A549 (cell line): ENCODE measurements around the gene NADK. TPM values are rescaled to one million over a fixed set of nuclear protein-coding genes. Genes with fewer than 3 reads are reported as not detected.

Source experiments
- ATAC-seq, 2 experiments: fragments of 200-7000 bp in 1 of 2; fragments of >200 bp in 1 of 2; cut with Nextera tagmentation in 1 of 2; cut with Tn5 transposase in 1 of 2; 3 replicates each; pipeline versions ENCODE4 v1.8.0 to v1.9.1; 2018 to 2020; ENCODE audit warnings: mild to moderate bottlenecking in 1 of 2, moderate library complexity in 1 of 2
- CTCF ChIA-PET: fragments of 300-600 bp; sonication (Branson Sonifier 250); formaldehyde crosslinking; extraction: SDS; loops from one replicate; lab custom pipeline; 2021; ENCODE audit warnings: antibody characterized with exemption, inconsistent platforms; lab: Yijun Ruan, JAX
- POLR2A ChIA-PET: fragments of 350-600 bp; formaldehyde crosslinking; extraction: SDS; loops from one replicate; lab custom pipeline; 2021; ENCODE audit warnings: antibody characterized with exemption, inconsistent platforms; lab: Yijun Ruan, JAX
- DNase-seq, 2 experiments: peaks; one replicate each; pipeline versions ENCODE4 v3.0.0 to v3.0.0-alpha.2; 2011 to 2016; ENCODE audit warnings: low read depth in 1 of 2, low spot score in 1 of 2
- FAIRE-seq: peaks from 2 replicates; lab custom pipeline; 2011; peaks lifted over from hg19 to GRCh38; lab: Jason Lieb, UNC
- H3K27ac ChIP-seq, 2 experiments: fragments of >200 bp; sonication (Bioruptor Twin); formaldehyde crosslinking; 3 replicates each; pipeline ENCODE4 v1.5.1; 2016 to 2017
- H3K4me1 ChIP-seq: fragments of >200 bp; sonication (Bioruptor Twin); formaldehyde crosslinking; 3 replicates; pipeline ENCODE4 v1.6.1; 2016
- H3K4me2 ChIP-seq: fragments of >200 bp; sonication (Bioruptor Twin); formaldehyde crosslinking; 3 replicates; pipeline ENCODE4 v1.6.1; 2016
- H3K4me3 ChIP-seq: fragments of >200 bp; sonication (Bioruptor Twin); formaldehyde crosslinking; 3 replicates; pipeline ENCODE4 v1.5.1; 2016
- H3K9me3 ChIP-seq: fragments of >200 bp; sonication (Bioruptor Twin); formaldehyde crosslinking; 3 replicates; pipeline ENCODE4 v1.6.1; 2016
- ATOH8 ChIP-seq: fragments of 250-450 bp; sonication (Bioruptor Pico); IDR thresholded peaks from 2 replicates; pipeline ENCODE4 v1.5.0; 2020; ENCODE audit warnings: low read depth, mild to moderate bottlenecking, moderate library complexity
- BHLHE40 ChIP-seq: IDR thresholded peaks from 2 replicates; pipeline ENCODE4 v1.6.1; 2012; ENCODE audit warnings: low read depth, low read length, inconsistent platforms
- CBX2 ChIP-seq: fragments of 200-600 bp; sonication (generic); IDR thresholded peaks from 2 replicates; pipeline ENCODE4 v1.6.1; 2016; ENCODE audit warnings: low read depth, mild to moderate bottlenecking, borderline replicate concordance
- CHD4 ChIP-seq: fragments of 200-600 bp; sonication (generic); IDR thresholded peaks from 2 replicates; pipeline ENCODE4 v1.6.1; 2016; ENCODE audit warnings: antibody characterized with exemption, mild to moderate bottlenecking, borderline replicate concordance
- E2F6 ChIP-seq: IDR thresholded peaks from 2 replicates; pipeline ENCODE4 v1.6.1; 2012; ENCODE audit warnings: low read depth, borderline replicate concordance
- EHMT2 ChIP-seq: fragments of 200-600 bp; sonication (generic); IDR thresholded peaks from 2 replicates; pipeline ENCODE4 v1.6.1; 2016; ENCODE audit warnings: antibody characterized with exemption, low read depth, mild to moderate bottlenecking, moderate library complexity
- FOXS1 ChIP-seq: fragments of 250-450 bp; sonication (Bioruptor Pico); IDR thresholded peaks from 2 replicates; pipeline ENCODE4 v1.5.0; 2020; ENCODE audit warnings: mild to moderate bottlenecking, moderate library complexity
- KDM5A ChIP-seq: fragments of 200-600 bp; sonication (generic); IDR thresholded peaks from 2 replicates; pipeline ENCODE4 v1.6.1; 2016; ENCODE audit warnings: antibody characterized with exemption, mild to moderate bottlenecking
- MAFK ChIP-seq: fragments of 450-650 bp; IDR thresholded peaks from 2 replicates; pipeline ENCODE4 v1.6.1; 2014; ENCODE audit not compliant: partially characterized antibody
- PHF8 ChIP-seq: fragments of 200-600 bp; sonication (generic); IDR thresholded peaks from 2 replicates; pipeline ENCODE4 v1.6.1; 2016; ENCODE audit warnings: low read depth, mild to moderate bottlenecking, antibody characterized with exemption, moderate library complexity, borderline replicate concordance
- POLR2A ChIP-seq: IDR thresholded peaks from 2 replicates; pipeline ENCODE4 v1.6.1; 2012; ENCODE audit warnings: mild to moderate bottlenecking, low read length
- RAD21 ChIP-seq, 2 experiments: fragments of >200 bp in 1 of 2; sonication (Bioruptor Twin) in 1 of 2; formaldehyde crosslinking in 1 of 2; IDR thresholded peaks in 1 of 2; conservative IDR thresholded peaks in 1 of 2; 2 replicates in 1 of 2; 3 replicates in 1 of 2; pipeline ENCODE4 v1.6.1; 2012 to 2018; ENCODE audit warnings: inconsistent platforms in 1 of 2
- RARB ChIP-seq: fragments of 250-450 bp; sonication (Bioruptor Pico); IDR thresholded peaks from 2 replicates; pipeline ENCODE4 v1.8.0; 2021; ENCODE audit warnings: mild to moderate bottlenecking, moderate library complexity
- TFCP2L1 ChIP-seq: fragments of 250-450 bp; sonication (Bioruptor Pico); IDR thresholded peaks from 2 replicates; pipeline ENCODE4 v1.5.0; 2021; ENCODE audit warnings: mild to moderate bottlenecking
- TP53 ChIP-seq: fragments of 250-450 bp; sonication (Bioruptor Pico); IDR thresholded peaks from 2 replicates; pipeline ENCODE4 v1.5.0; 2021; ENCODE audit warnings: mild to moderate bottlenecking, moderate library complexity
- WGBS: methylation state at CpG from one replicate; pipeline ENCODE4 v1.1.6; 2017; ENCODE audit errors: missing lambda C conversion rate; 5-methylcytosine and 5-hydroxymethylcytosine counted together
- polyA plus RNA-seq, 4 experiments: library from polyadenylated mRNA; depleted of rRNA in 3 of 4; stranded (reverse); fragments of >200 nt; fragmentation: RNase III in 1 of 4; extraction: RNeasy Plus Mini Kit Qiagen cat#74134 plus additional on column Dnase treatment in 1 of 4; gene quantifications; 2 replicates in 3 of 4; 3 replicates in 1 of 4; pipeline ENCODE4 v1.2.3, GENCODE V29; 2011 to 2017
- TF ChIP-seq, protein P1 (sequence below): fragments of >200 bp; sonication (Bioruptor Twin); formaldehyde crosslinking; IDR thresholded peaks from 3 replicates; pipeline ENCODE4 v1.6.1; 2016
- TF ChIP-seq, protein P2 (sequence below): fragments of 250-450 bp; sonication (Bioruptor Pico); IDR thresholded peaks from 2 replicates; pipeline ENCODE4 v1.5.0; 2021; ENCODE audit warnings: mild to moderate bottlenecking, moderate library complexity, borderline replicate concordance

Gene NADK
- polyA plus RNA-seq, 2 of the 4 experiments (the other 2 are of a cell fraction) = 35.8 to 38.4 TPM

DNA sequence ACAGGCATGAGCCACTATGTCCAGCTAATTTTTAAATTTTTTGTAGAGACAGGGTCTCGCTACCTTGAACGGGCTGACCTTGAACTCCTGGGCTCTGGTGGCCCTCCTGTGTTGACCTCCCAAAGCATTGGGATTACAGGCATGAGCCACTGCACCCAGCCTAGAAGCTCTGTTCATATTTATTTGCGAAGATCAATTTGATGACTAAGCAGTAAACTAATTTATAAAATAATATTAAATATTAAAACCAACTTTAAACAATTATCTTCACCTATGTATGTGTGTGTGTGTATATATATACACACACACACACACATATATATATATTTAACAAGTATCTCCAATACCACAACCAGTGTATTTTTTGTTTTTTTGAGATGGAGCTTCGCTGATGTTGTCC lies 4.4 kb downstream of the NADK start:
- ATAC-seq (no peak), FAIRE-seq (no peak), DNase-seq (no peak)
- H3K4me1 ChIP-seq = peaks cover 11% of the 10 kb centered on the region; the same call in 2 of the 3 replicates
- no peak overlapping the region for H3K4me2 ChIP-seq
- CTCF ChIA-PET = interaction anchor here (1.0 to 1.8 kb wide), 3 partner anchors 10 to 15 kb away, joined by 4 to 5 read pairs (median 5); no protein-coding TSS in a partner anchor
- no peak overlapping the region for H3K27ac ChIP-seq
- H3K4me3 ChIP-seq = no peak overlapping the region
- no peak for TF ChIP-seq RARB (CRISPR knock-in tag)
- no peak for TF ChIP-seq TFCP2L1 (CRISPR knock-in tag)
- TF ChIP-seq MAFK = peak; percentile 64
- TF ChIP-seq TP53 = no peak
- peaks cover 15% of the 10 kb centered on the region; the same call in 2 of the 3 replicates for H3K9me3 ChIP-seq
- POLR2A ChIA-PET = no interaction called here
- 94% methylated on average over 4 of the region's 4 CpGs for WGBS

- no peak overlapping the region for H3K4me2 ChIP-seq
- peaks cover 4% of the 10 kb centered on the region; the same call in 1 of the 3 replicates for H3K4me1 ChIP-seq
- H3K27ac ChIP-seq = no peak overlapping the region
- FAIRE-seq (no peak), DNase-seq (no peak), ATAC-seq (no peak)
- H3K4me3 ChIP-seq = no peak overlapping the region
- POLR2A ChIA-PET = no interaction called here
- CTCF ChIA-PET = no interaction called here
- TF ChIP-seq BHLHE40 (no peak), POLR2A (no peak), MAFK (no peak), ATOH8 (CRISPR knock-in tag) (no peak), PHF8 (no peak), CHD4 (no peak), CBX2 (no peak), RAD21 (conservative IDR thresholded peaks at IDR 0.05 in 1 of 2, IDR thresholded peaks at IDR 0.05 in 1 of 2) (no peak), FOXS1 (no peak), RARB (CRISPR knock-in tag) (no peak), EHMT2 (no peak)
- TF ChIP-seq, protein P1, sequence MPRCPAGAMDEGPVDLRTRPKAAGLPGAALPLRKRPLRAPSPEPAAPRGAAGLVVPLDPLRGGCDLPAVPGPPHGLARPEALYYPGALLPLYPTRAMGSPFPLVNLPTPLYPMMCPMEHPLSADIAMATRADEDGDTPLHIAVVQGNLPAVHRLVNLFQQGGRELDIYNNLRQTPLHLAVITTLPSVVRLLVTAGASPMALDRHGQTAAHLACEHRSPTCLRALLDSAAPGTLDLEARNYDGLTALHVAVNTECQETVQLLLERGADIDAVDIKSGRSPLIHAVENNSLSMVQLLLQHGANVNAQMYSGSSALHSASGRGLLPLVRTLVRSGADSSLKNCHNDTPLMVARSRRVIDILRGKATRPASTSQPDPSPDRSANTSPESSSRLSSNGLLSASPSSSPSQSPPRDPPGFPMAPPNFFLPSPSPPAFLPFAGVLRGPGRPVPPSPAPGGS = no peak
- TF ChIP-seq, protein P2, sequence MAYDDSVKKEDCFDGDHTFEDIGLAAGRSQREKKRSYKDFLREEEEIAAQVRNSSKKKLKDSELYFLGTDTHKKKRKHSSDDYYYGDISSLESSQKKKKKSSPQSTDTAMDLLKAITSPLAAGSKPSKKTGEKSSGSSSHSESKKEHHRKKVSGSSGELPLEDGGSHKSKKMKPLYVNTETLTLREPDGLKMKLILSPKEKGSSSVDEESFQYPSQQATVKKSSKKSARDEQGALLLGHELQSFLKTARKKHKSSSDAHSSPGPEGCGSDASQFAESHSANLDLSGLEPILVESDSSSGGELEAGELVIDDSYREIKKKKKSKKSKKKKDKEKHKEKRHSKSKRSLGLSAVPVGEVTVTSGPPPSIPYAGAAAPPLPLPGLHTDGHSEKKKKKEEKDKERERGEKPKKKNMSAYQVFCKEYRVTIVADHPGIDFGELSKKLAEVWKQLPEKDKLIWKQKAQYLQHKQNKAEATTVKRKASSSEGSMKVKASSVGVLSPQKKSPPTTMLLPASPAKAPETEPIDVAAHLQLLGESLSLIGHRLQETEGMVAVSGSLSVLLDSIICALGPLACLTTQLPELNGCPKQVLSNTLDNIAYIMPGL (CRISPR knock-in tag) = no peak
- TF ChIP-seq, all 56 proteins: peak for 0
- peaks cover 15% of the 10 kb centered on the region; the same call in 2 of the 3 replicates for H3K9me3 ChIP-seq
- WGBS = 97% methylated on average over 3 of the region's 3 CpGs
These were observed 7.2 kb downstream of the NADK start for GRCh38 chr1:1771096-1771495.

DNA sequence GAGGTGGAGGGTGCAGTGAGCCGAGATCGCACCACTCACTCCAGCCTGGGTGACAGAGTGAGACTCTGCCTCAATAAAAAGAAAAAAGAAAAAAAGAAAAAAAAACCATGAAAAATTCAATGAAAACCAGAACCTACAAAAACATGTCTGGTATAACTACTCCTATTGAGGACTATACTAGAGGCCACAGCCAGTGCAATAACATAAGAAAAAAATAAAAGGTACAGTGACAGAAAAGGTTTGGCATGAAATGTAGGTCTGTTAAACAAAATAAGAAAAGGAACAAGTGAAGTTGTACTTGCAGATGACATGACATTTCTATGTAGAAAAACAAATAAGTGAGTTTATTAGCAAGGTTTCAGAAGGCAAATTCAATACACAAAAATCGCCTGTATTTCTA lies 8.2 kb downstream of the NADK start:
- Histone ChIP-seq H3K4me1 (no peaks in the 10 kb centered on the region), H3K9me3 (peaks cover 15% of the 10 kb centered on the region; the same call in 2 of the 3 replicates), H3K4me2 (no peak overlapping the region), H3K27ac (no peak overlapping the region), H3K4me3 (no peak overlapping the region)
- no peak for ATAC-seq
- TF ChIP-seq KDM5A (no peak), FOXS1 (no peak), E2F6 (no peak)
- CTCF ChIA-PET = no interaction called here
- 91% methylated on average over 3 of the region's 3 CpGs for WGBS
- FAIRE-seq = no peak
- DNase-seq = no peak
- POLR2A ChIA-PET = no interaction called here
